A549 (cell line): ENCODE measurements around the gene FILIP1L. TPM values are rescaled to one million over a fixed set of nuclear protein-coding genes. Genes with fewer than 3 reads are reported as not detected.

Source experiments
- ATAC-seq, 2 experiments: fragments of 200-7000 bp in 1 of 2; fragments of >200 bp in 1 of 2; cut with Nextera tagmentation in 1 of 2; cut with Tn5 transposase in 1 of 2; 3 replicates each; pipeline versions ENCODE4 v1.8.0 to v1.9.1; 2018 to 2020; ENCODE audit warnings: mild to moderate bottlenecking in 1 of 2, moderate library complexity in 1 of 2
- CTCF ChIA-PET: fragments of 300-600 bp; sonication (Branson Sonifier 250); formaldehyde crosslinking; extraction: SDS; loops from one replicate; lab custom pipeline; 2021; ENCODE audit warnings: antibody characterized with exemption, inconsistent platforms; lab: Yijun Ruan, JAX
- POLR2A ChIA-PET: fragments of 350-600 bp; formaldehyde crosslinking; extraction: SDS; loops from one replicate; lab custom pipeline; 2021; ENCODE audit warnings: antibody characterized with exemption, inconsistent platforms; lab: Yijun Ruan, JAX
- DNase-seq, 2 experiments: peaks; one replicate each; pipeline versions ENCODE4 v3.0.0 to v3.0.0-alpha.2; 2011 to 2016; ENCODE audit warnings: low read depth in 1 of 2, low spot score in 1 of 2
- FAIRE-seq: peaks from 2 replicates; lab custom pipeline; 2011; peaks lifted over from hg19 to GRCh38; lab: Jason Lieb, UNC
- H3K27ac ChIP-seq, 2 experiments: fragments of >200 bp; sonication (Bioruptor Twin); formaldehyde crosslinking; 3 replicates each; pipeline ENCODE4 v1.5.1; 2016 to 2017
- H3K4me1 ChIP-seq: fragments of >200 bp; sonication (Bioruptor Twin); formaldehyde crosslinking; 3 replicates; pipeline ENCODE4 v1.6.1; 2016
- H3K4me2 ChIP-seq: fragments of >200 bp; sonication (Bioruptor Twin); formaldehyde crosslinking; 3 replicates; pipeline ENCODE4 v1.6.1; 2016
- H3K4me3 ChIP-seq: fragments of >200 bp; sonication (Bioruptor Twin); formaldehyde crosslinking; 3 replicates; pipeline ENCODE4 v1.5.1; 2016
- H3K9me3 ChIP-seq: fragments of >200 bp; sonication (Bioruptor Twin); formaldehyde crosslinking; 3 replicates; pipeline ENCODE4 v1.6.1; 2016
- ATOH8 ChIP-seq: fragments of 250-450 bp; sonication (Bioruptor Pico); IDR thresholded peaks from 2 replicates; pipeline ENCODE4 v1.5.0; 2020; ENCODE audit warnings: low read depth, mild to moderate bottlenecking, moderate library complexity
- BCL3 ChIP-seq: fragments of >200 bp; sonication (Bioruptor Twin); formaldehyde crosslinking; IDR thresholded peaks from 3 replicates; pipeline ENCODE4 v1.6.1; 2016
- CTCF ChIP-seq: fragments of >200 bp; sonication (Bioruptor Twin); formaldehyde crosslinking; IDR thresholded peaks from 3 replicates; pipeline ENCODE4 v1.5.1; 2016
- ELK1 ChIP-seq: fragments of 150-350 bp; IDR thresholded peaks from 2 replicates; pipeline ENCODE4 v1.6.1; 2014; ENCODE audit warnings: low read depth, mild to moderate bottlenecking, low read length
- EP300 ChIP-seq, 2 experiments: fragments of >200 bp; sonication (Bioruptor Twin); formaldehyde crosslinking; IDR thresholded peaks; 2 replicates in 1 of 2; 3 replicates in 1 of 2; pipeline ENCODE4 v1.6.1; 2016 to 2017
- ESRRA ChIP-seq: fragments of 150-350 bp; IDR thresholded peaks from 2 replicates; pipeline ENCODE4 v1.6.1; 2014; ENCODE audit warnings: mild to moderate bottlenecking, low read length, borderline replicate concordance
- FOSB ChIP-seq: fragments of 250-450 bp; sonication (Bioruptor Pico); IDR thresholded peaks from 2 replicates; pipeline ENCODE4 v1.5.0; 2020; ENCODE audit warnings: mild to moderate bottlenecking, moderate library complexity
- FOXS1 ChIP-seq: fragments of 250-450 bp; sonication (Bioruptor Pico); IDR thresholded peaks from 2 replicates; pipeline ENCODE4 v1.5.0; 2020; ENCODE audit warnings: mild to moderate bottlenecking, moderate library complexity
- HDAC2 ChIP-seq: fragments of 200-600 bp; sonication (generic); IDR thresholded peaks from 2 replicates; pipeline ENCODE4 v1.6.1; 2016
- HES2 ChIP-seq: fragments of >200 bp; sonication (Bioruptor Twin); formaldehyde crosslinking; IDR thresholded peaks from 2 replicates; pipeline ENCODE4 v1.6.1; 2016
- HMGXB4 ChIP-seq: fragments of 250-450 bp; sonication (Bioruptor Pico); IDR thresholded peaks from 2 replicates; pipeline ENCODE4 v1.5.0; 2021; ENCODE audit warnings: mild to moderate bottlenecking, moderate library complexity, borderline replicate concordance
- JUN ChIP-seq, 2 experiments: fragments of >200 bp; sonication (Bioruptor Twin); formaldehyde crosslinking; IDR thresholded peaks; 2 replicates in 1 of 2; 3 replicates in 1 of 2; pipeline ENCODE4 v1.6.1; 2016 to 2017
- MAFK ChIP-seq: fragments of 450-650 bp; IDR thresholded peaks from 2 replicates; pipeline ENCODE4 v1.6.1; 2014; ENCODE audit not compliant: partially characterized antibody
- MAZ ChIP-seq: fragments of 150-350 bp; IDR thresholded peaks from 2 replicates; pipeline ENCODE4 v1.6.1; 2014; ENCODE audit warnings: antibody characterized with exemption, low read depth, low read length, borderline replicate concordance
- MYC ChIP-seq: IDR thresholded peaks from 2 replicates; pipeline ENCODE4 v1.6.1; 2012; ENCODE audit warnings: mild to moderate bottlenecking, inconsistent platforms, low read length, improper control_type of control experiment, borderline replicate concordance
- NFE2L2 ChIP-seq: fragments of 150-350 bp; conservative IDR thresholded peaks from 2 replicates; pipeline ENCODE4 v1.6.1; 2014; ENCODE audit warnings: low read length
- NPAS2 ChIP-seq: fragments of 250-450 bp; sonication (Bioruptor Pico); IDR thresholded peaks from 2 replicates; pipeline ENCODE4 v1.8.0; 2022; ENCODE audit warnings: mild to moderate bottlenecking, moderate library complexity, borderline replicate concordance
- PBX3 ChIP-seq: IDR thresholded peaks from 2 replicates; pipeline ENCODE4 v1.6.1; 2012
- POLR2AphosphoS2 ChIP-seq: conservative IDR thresholded peaks from 2 replicates; pipeline ENCODE4 v1.6.1; 2012; ENCODE audit warnings: low read length, improper control_type of control experiment, inconsistent platforms
- RAD21 ChIP-seq, 2 experiments: fragments of >200 bp in 1 of 2; sonication (Bioruptor Twin) in 1 of 2; formaldehyde crosslinking in 1 of 2; IDR thresholded peaks in 1 of 2; conservative IDR thresholded peaks in 1 of 2; 2 replicates in 1 of 2; 3 replicates in 1 of 2; pipeline ENCODE4 v1.6.1; 2012 to 2018; ENCODE audit warnings: inconsistent platforms in 1 of 2
- RARB ChIP-seq: fragments of 250-450 bp; sonication (Bioruptor Pico); IDR thresholded peaks from 2 replicates; pipeline ENCODE4 v1.8.0; 2021; ENCODE audit warnings: mild to moderate bottlenecking, moderate library complexity
- RFX5 ChIP-seq: fragments of 450-650 bp; IDR thresholded peaks from 2 replicates; pipeline ENCODE4 v1.7.1; 2014; ENCODE audit warnings: antibody characterized with exemption, mild to moderate bottlenecking, moderate library complexity
- SREBF2 ChIP-seq: fragments of 450-650 bp; IDR thresholded peaks from 2 replicates; pipeline ENCODE4 v1.6.1; 2014; ENCODE audit warnings: mild to moderate bottlenecking, moderate library complexity
- ZSCAN20 ChIP-seq: fragments of 250-450 bp; sonication (Bioruptor Pico); IDR thresholded peaks from 2 replicates; pipeline ENCODE4 v1.8.0; 2022; ENCODE audit warnings: mild to moderate bottlenecking, moderate library complexity
- WGBS: methylation state at CpG from one replicate; pipeline ENCODE4 v1.1.6; 2017; ENCODE audit errors: missing lambda C conversion rate; 5-methylcytosine and 5-hydroxymethylcytosine counted together
- polyA plus RNA-seq, 4 experiments: library from polyadenylated mRNA; depleted of rRNA in 3 of 4; stranded (reverse); fragments of >200 nt; fragmentation: RNase III in 1 of 4; extraction: RNeasy Plus Mini Kit Qiagen cat#74134 plus additional on column Dnase treatment in 1 of 4; gene quantifications; 2 replicates in 3 of 4; 3 replicates in 1 of 4; pipeline ENCODE4 v1.2.3, GENCODE V29; 2011 to 2017

Gene FILIP1L
- polyA plus RNA-seq, 2 of the 4 experiments (the other 2 are of a cell fraction) = 0.19 to 0.45 TPM

- POLR2A ChIA-PET = no interaction called here
- TF ChIP-seq BCL3 = no peak
- TF ChIP-seq NFE2L2 = no peak
- no peak for TF ChIP-seq ZSCAN20 (CRISPR knock-in tag)
- TF ChIP-seq POLR2AphosphoS2 = no peak
- TF ChIP-seq NPAS2 (CRISPR knock-in tag) = no peak
- TF ChIP-seq, all 56 proteins: peak for 0
- H3K9me3 ChIP-seq = peaks cover 20% of the 10 kb centered on the region; the same call in 2 of the 3 replicates
- H3K27ac ChIP-seq = no peak overlapping the region
- DNase-seq (no peak), FAIRE-seq (no peak), ATAC-seq (no peak)
- H3K4me2 ChIP-seq = no peak overlapping the region
- CTCF ChIA-PET = interaction anchor here (0.8 to 1.2 kb wide), 3 partner anchors 87 to 218 kb away, joined by 3 to 4 read pairs (median 3); no protein-coding TSS in a partner anchor
- H3K4me1 ChIP-seq = peaks cover 4% of the 10 kb centered on the region; the same call in 1 of the 3 replicates
- H3K4me3 ChIP-seq = no peak overlapping the region
These were observed 40.8 kb upstream of the FILIP1L start for GRCh38 chr3:100155128-100155527.

- POLR2A ChIA-PET = no interaction called here
- no peak for TF ChIP-seq PBX3
- no peak for TF ChIP-seq FOSB (CRISPR knock-in tag)
- no peak for TF ChIP-seq ESRRA
- peak; percentile 90 for TF ChIP-seq MAFK
- peak; percentile 68 for TF ChIP-seq NFE2L2
- Histone ChIP-seq H3K27ac (no peak overlapping the region), H3K4me3 (no peak overlapping the region), H3K4me1 (peaks cover 2% of the 10 kb centered on the region; the same call in 1 of the 3 replicates), H3K4me2 (no peak overlapping the region), H3K9me3 (peaks cover 20% of the 10 kb centered on the region; the same call in 2 of the 3 replicates)
- DNase-seq (no peak), FAIRE-seq (no peak), ATAC-seq (no peak)
- CTCF ChIA-PET = interaction anchor here (0.8 kb wide), 1 partner anchor 88 kb away, joined by 4 read pairs; no protein-coding TSS in a partner anchor
- 85% methylated on average over 1 of the region's 1 CpG for WGBS
These were observed 39.9 kb upstream of the FILIP1L start for GRCh38 chr3:100154171-100154570.

- POLR2A ChIA-PET = no interaction called here
- WGBS = 86% methylated on average over 8 of the region's 8 CpGs
- Histone ChIP-seq H3K4me1 (no peaks in the 10 kb centered on the region), H3K4me2 (no peak overlapping the region), H3K4me3 (no peak overlapping the region), H3K27ac (no peak overlapping the region), H3K9me3 (peaks cover 14% of the 10 kb centered on the region; the same call in 2 of the 3 replicates)
- CTCF ChIA-PET = interaction anchor here (0.6 to 1.2 kb wide), 3 partner anchors 14 to 319 kb away, joined by 3 to 6 read pairs (median 4); no protein-coding TSS in a partner anchor
- FAIRE-seq (no peak), DNase-seq (no peak), ATAC-seq (no peak)
- TF ChIP-seq HDAC2 = no peak
- TF ChIP-seq MYC = no peak
- no peak for TF ChIP-seq CTCF
- TF ChIP-seq EP300 (IDR thresholded peaks at IDR 0.05) = no peak
- TF ChIP-seq RAD21 (conservative IDR thresholded peaks at IDR 0.05 in 1 of 2, IDR thresholded peaks at IDR 0.05 in 1 of 2) = no peak
- no peak for TF ChIP-seq JUN (IDR thresholded peaks at IDR 0.05)
- no peak for TF ChIP-seq HMGXB4 (CRISPR knock-in tag)
- no peak for TF ChIP-seq ELK1
- no peak for TF ChIP-seq FOSB (CRISPR knock-in tag)
- no peak for TF ChIP-seq RARB (CRISPR knock-in tag)
- no peak for TF ChIP-seq ATOH8 (CRISPR knock-in tag)
- TF ChIP-seq MAZ = no peak
- no peak for TF ChIP-seq RFX5
- no peak for TF ChIP-seq SREBF2
- no peak for TF ChIP-seq HES2
- TF ChIP-seq FOXS1 (CRISPR knock-in tag) = no peak
These were observed 36.9 kb upstream of the FILIP1L start for GRCh38 chr3:100151024-100151707.
